Activated CD8-positive, alpha-beta memory T cell treated with anti-CD3 and anti-CD28 coated beads for 48 hours (primary cell): ENCODE measurements around the gene DOCK6.

Experiments
- DNase-seq, 3 experiments: peaks; one replicate each; pipeline ENCODE4 v3.0.0-alpha.2; 2020; ENCODE audit warnings: low read depth in 2 of 3, low spot score in 2 of 3

Gene DOCK6

DNA sequence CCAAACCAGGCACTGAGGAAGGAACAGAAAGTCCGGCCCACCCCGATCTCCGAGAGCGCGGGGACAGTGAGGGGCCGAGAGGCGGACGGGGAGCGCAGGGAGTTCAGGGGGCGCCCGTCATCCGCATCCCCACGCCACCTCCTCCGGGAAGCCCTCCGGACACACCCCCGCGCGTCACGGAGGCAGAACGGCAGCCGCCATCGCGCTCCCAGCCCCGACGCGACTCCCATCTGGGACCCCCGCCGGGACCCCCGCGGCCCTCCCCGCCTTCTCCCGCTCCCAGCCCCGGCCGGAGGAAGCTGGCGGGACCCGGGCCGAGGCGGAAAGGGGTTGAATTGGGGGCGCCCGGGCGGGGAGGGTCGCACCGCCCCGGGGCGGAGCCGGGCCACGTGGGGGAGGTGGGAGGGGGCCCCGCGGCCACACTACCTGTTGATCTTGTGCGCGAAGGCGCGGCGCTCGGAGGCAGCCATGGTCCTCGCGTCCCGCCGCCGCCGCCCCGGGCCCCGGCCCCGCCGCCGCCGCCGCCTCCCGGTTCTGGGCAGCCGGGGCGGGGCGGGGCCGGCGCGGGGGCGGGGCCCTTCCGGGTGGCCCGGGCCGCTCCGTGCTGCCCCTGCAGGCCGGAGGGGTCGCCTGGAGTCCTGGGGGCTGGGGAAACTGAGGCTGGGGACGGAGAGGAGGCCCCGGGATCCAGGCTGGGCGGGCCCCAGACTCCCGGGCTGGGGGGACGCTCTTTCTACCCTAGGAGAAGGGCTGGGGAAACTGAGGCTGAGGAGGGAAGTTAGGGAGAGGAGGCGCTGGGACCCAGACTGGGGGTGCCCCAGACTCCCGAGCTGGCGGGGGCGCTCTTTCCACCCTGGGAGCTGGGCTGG lies at the start of gene DOCK6:
TSS of gene DOCK6 (minus strand) at position 554 of the 869 bp plus-strand sequence. CDS start at position 470, 84 bp downstream.
- no peak for DNase-seq

DNA sequence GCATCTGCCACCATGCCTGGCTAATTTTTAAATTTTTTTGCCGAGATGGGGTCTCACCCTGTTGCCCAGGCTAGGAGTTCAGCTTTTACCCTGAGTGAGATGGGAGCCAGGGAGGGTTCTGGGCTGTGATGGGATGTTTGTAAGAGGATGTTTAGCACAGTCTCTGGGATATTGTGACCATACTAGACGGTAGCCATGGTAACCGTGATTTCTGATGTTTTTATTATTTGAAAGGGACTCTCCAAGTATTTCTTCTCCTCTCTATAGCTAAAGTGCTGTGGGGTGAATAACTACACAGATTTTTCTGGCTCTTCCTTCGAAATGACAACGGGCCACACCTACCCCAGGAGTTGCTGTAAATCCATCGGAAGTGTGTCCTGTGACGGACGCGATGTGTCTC lies 44.0 kb upstream of the DOCK6 start:
- no peak for DNase-seq

DNA sequence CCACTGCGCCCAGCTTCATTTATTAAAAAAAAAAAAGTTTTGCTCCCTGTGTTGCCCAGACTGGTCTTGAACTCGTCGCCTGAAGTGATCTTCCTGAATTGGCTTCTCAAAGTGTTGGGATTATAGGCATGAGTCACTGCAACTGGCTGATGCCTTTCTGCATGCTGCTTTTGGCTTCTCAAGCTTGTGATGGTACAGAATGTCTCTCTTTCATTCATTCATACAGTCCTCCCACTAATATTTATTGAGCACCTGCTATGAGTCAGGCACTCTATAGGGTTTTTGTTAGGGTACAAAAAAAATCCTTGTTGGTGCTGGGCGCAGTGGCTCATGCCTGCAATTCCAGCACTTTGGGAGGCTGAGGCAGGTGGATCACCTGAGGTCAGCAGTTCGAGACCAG lies 42.6 kb upstream of the DOCK6 start:
- DNase-seq = no peak

DNA sequence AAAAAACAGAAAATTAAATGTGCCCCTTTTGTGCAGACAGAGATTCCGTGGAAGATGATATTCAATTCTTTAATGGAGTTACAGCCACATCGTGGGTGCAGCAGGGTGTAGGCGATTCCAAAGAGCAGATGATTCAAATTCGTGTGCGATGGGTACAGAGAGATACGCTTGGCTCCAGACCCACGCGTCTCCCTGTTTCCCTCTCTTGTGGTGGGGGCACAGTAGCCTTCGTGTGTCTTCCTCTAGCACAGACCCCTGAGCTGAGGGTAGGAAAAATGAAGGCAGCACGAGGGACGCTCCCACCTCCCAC lies 38.4 kb upstream of the DOCK6 start:
- DNase-seq = no peak

DNA sequence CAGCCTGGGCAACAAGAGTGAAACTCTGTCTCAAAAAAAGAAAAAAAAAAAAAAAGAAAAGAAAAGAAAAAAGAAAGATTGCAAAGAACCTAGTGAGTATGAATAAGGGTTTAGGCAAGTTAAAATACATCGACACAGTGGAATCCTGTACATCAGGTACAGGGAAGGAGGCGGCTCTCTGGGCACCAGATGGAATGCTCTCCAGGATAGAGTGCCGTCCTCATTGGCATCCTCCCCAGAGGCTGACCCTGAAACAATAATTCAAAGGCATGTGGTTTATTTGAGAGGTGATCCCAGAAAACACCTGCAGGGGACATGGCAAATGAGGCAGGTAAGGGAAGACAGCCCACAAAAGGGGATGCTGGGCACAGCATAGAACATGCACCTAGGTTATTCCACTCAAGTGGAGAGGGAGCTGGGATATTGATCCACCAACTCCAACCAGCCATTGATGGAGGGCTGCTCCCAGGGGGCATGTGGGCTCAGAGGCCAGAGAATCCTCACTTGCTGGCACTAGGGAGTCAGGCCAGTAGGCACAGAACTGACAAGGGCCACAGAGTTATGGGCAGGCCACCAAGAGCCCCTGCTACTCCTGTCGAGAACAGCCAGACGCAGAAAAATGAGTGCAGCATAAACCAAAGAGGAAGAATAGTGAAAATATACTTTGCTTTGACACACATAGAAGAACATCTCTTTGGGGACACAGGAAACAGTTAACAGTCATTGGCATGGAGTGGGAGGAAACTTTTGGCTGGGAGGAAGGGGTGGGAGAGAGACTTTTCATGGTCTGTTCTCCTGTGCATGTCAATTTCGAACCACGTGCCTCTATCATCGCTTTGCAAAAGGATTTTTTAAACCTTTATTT lies 37.9 kb upstream of the DOCK6 start:
- no peak for DNase-seq

GRCh38 chr19:11296264-11296663 lies 33.9 kb upstream of the DOCK6 start:
- no peak for DNase-seq

DNA sequence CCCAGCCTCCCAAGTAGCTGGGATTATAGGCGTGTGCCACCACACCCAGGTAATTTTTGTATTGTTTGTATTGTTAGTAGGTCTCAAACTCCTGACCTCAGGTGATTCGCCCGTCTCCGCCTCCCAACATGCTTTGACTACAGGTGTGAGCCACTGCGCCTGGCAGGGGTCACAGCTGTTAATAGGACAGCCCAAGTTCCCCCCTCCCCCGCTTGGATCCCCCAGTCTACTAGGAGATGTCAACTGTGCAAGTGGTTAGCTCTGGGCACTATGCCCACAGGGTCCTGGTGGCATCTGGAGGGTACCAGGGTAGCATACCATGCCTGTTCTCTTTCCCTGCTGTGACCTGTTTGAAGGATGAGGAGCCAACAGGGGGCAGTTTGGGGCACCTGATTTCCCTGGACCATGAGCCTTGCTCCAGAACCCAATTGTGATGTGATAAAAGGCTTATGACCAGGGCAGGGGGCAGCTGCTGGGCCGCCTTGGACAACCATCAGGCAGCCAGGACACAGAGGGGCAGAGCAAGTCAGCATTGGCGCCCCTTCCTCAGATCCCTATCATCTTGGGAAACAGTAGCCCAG lies 33.4 kb upstream of the DOCK6 start, which contains the start of gene TSPAN16:
TSS of gene TSPAN16 (plus strand) at position 496 of the 581 bp plus-strand sequence. CDS start 138 bp downstream, outside the sequence.
- DNase-seq = no peak

DNA sequence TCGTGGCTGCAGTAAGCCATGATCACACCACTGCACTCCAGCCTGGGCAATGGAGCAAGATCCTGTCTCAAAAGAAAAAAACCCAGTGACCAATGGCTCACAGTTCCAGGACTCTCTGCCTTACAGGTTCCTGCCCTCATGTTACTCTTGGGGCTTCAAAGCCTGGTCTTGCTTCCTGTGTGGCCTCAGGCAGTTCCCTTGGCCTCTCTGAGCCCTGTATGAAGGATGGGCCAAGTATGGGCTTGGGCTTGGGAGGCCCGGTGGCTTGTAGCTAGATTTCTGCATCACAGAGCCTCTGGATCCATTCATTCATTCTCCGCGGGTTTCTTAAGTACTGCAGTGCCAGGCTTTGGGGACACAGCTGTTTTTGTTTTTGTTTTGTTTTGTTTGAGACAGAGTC lies 32.9 kb upstream of the DOCK6 start:
- DNase-seq = no peak

DNA sequence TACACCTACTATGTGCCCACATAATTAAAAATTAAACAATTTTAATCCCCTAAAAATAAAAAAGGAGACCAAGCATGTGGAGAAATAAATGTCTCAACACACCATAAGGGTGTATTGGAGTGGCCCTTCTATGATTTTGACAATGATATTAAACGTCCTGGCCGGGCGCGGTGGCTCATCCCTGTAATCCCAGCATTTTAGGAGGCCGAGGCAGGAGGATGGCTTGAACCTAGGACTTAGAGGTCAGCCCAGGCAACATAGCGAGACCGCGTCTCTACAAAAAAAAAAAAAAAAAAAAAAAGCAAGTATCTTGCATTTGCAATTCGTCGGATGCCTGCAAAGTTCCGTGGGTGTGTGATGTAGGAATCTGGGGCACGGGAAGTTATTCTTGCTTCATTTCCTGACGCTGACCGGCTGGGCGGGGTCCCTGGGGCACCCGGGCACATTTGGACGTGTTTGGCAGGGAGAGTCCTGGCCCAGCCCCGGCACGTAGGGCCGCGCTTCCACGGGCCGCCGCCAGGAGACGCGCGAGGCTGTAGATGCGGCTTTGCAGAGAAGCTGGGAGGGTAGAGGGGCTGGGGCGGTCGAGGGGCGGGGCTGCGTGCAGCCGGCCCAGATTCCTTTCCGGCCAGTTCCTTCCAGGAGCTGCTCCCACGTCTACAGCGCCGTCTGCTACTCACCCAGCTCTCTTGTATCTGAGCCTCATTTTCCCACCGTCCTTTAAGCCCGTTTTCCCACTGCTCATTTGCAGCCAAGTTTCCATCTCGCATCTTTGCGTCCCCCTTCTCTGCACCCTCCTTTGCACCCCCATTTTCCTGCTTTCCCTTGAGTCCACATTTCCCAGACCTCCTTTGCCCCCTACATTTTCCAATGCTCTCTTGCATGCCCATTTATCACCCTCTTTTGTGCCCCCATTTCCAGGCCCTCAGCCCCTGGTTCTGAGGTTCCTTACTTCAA lies 31.4 kb upstream of the DOCK6 start:
- peak; percentile 63 to 77 (median 70) for DNase-seq

- no peak for DNase-seq
Measured at GRCh38 chr19:11291991-11292390, 29.7 kb upstream of the DOCK6 start.

DNA sequence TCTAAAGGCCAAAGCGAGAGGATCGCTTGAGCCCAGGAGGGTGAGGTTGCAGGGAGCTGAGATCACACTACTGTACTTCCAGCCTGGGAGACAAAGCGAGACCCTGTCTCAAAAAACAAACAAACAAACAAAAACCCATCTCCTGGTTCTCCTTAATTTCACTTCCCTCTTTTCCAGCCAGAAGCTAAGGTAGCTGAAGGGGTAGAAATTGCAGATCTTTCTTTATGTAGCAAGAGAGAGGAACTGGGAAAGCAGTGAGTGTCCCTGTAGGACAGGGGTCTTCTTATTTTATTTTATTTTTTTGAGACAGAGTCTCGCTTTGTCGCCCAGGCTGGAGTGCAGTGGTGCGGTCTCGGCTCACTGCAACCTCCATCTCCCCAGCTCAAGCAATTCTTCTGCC lies 29.1 kb upstream of the DOCK6 start:
- DNase-seq = no peak

GRCh38 chr19:11290256-11290655 lies 27.9 kb upstream of the DOCK6 start:
- DNase-seq = no peak

DNA sequence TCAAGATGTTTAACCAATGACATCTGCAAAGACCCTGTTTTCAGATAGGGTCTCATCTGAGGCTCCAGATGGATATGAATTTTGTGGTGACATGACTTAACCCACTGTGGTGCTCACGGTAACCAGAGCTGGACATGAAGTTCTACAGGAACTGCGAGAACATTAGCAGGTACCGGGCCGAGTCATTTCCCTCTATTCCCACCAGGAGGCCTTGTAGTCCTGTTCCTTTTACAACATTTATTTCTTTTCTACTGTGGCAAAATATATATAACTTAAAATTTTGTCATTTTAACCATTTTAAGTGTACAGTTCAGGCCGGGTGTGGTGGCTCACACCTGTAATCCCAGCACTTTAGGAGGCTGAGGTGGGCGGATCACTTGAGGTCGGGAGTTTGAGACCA lies 26.0 kb upstream of the DOCK6 start:
- DNase-seq = no peak

DNA sequence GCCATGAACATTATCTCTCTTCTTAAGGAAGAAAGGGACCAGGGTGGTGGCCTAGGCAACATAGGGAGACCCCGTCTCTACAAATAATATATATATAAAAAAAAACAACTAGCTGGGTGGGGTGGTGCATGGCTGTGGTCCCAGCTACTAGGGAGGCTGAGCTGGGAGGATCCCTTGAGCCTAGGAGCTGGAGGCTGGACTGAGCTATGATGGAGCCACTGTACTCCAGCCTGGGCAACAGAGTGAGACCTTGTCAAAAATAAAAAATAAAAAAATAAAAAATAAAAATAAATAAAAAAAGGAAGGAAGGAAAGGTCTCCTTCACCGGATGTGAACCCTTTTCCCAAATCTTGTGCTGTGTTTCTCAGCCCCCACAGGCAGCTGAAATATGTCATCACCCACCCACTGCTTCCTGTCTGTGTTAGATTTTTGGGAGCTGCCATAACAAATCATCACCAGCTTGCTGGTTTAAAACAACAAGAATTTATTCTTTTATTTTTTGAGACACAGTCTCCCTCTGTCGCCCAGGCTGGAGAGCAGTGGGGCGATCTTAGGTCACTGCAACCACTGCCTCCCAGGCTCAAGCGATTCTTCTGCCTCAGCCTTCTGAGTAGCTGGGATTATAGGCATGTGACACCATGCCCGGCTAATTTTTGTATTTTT lies 24.1 kb upstream of the DOCK6 start:
- no peak for DNase-seq

DNA sequence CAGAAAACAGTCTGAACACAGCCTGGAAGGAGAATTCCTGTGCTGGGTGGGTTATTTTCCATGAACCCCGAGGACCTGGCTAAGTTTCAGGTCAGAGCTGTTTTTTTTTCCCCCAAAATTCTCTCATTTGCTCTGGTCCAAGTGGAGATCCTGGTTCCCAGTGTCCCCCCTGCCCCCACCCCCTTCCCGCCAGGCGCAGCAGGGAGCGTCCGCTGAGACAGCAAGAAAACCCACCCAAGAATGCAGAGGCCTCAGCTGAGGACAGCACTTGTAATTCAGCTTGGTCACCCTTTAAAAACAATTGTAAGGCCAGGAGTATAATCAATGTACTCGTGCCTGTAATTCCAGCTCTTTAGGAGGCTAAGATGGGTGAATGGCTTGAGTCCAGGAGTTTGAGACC lies 22.2 kb upstream of the DOCK6 start:
- no peak for DNase-seq

DNA sequence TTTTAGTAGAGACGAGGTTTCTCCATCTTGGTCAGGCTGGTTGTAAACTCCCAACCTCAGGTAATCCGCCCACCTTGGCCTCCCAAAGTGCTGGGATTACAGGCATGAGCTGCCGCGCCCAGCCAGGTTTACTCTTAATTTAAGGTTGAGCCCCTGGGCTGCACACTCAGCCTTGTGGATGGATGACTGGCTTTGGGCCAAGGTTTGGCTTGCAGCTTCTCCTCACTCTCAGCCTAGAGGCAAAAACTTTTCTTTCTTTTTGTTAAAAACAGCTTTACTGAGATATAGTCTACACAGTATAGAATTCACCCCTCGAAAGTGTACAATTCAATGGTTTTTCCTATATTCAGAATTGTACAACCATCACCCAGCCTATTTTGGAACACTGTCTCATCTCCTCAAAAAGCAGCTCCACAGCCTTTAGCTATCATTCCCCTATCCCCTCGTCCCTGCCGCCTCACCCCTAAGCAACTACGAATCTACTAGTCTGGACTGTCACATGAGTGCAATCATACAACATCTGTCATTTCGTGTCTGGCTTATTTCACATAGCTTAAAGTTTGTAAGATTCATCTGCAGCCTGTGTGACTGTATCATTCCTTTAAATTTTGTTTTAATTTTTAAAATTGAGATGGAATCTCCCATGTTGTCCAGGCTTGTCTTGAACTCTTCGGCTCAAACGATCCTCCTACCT lies 19.2 kb upstream of the DOCK6 start:
- DNase-seq = no peak

DNA sequence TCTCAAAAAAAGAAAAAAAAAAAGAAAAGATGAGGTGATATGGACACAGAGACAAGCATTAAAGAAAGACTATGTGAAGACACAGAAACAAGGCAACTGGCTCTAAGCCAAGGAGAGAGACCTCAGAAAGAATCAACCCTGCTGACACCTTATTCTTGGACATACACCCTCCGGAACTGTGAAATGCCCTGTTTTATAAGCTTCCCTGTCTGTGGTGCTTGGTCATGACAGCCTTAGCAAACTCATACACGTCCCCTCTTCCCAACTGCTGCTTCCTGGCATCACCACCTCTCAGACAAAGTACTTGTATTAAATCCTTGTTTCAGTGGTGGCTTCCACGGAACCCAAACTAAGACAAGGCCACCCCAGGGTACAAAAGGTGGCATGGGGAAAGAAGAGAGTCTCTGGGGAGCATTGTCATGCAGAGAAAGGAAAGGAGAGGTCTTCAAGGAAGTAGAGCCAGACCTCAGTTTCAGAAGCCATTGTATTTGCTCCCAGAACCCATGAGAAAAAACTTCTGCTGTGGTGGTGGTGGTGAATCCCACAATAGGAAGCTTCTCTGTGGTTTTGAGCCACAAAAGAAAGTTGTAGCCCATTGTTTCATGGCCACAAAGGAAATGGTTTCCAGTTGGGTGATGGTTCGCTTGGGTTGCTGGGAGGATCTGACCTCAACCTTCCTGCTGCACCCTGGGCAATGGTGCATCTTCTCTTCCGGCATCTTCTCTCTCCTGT lies 17.3 kb upstream of the DOCK6 start:
- no peak for DNase-seq

DNA sequence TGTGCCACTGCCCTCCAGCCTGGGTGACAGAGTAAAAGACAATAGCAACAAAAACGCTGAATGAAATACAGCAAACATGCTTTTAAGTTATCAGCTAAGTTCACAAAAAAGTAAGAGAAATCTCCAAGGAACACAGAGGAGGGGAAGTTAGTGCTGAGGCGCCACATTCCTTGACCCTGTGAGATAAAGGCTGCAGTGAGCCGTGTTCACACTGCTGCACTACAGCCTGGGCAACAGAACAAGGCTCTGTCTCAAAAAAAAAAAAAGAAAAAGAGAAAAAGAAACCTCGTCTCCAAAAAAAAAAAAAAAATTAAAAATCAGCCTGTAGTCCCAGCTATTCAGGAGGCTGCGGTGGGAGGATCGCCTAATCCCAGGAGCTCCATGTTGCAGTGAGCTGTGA lies 16.3 kb upstream of the DOCK6 start:
- DNase-seq = no peak

GRCh38 chr19:11274533-11275086 lies 12.3 kb upstream of the DOCK6 start:
- DNase-seq = no peak
